ENCODE measurements around the gene TMEM120A.

DNA sequence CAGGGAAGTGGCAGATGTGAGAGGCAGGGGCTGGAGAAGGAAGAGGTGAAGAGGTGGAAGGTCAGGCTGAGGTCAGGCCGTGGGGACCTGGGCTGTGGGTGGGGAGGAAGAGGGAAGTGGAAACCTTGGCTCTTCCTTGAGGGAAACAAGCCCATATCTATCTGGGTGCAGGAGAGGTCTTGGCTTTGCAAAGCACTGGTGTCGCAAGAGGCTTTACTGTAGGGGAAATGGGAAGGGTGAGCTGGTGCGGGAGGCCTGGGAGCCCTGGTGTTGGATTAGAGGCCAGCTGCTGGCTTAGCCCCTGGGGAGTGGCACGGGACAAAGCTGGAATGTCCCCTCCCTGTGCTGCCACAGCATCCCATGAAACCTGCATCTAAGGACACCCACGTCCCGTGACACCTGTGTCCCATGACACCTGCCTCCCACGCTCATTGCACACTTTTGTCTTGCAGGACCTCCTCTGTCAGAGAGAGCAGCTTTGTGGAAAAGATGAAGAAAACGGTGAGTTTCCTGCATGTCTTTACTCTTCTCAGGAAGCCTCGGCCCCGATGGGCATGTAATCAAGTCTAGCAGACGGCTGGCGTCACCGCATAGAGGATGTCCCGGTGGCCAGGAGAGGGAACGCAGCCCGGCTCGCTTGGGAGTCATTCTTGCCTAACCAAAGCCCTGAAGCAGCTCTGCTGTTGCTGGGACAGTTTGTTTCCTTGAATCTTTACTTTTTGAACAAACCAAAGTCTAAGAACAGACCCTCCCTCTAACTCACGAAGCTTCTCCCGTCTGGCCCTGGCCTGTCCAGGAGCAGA, 22.2 kb downstream of the TMEM120A start:
- TF ChIP-seq, protein P1, sequence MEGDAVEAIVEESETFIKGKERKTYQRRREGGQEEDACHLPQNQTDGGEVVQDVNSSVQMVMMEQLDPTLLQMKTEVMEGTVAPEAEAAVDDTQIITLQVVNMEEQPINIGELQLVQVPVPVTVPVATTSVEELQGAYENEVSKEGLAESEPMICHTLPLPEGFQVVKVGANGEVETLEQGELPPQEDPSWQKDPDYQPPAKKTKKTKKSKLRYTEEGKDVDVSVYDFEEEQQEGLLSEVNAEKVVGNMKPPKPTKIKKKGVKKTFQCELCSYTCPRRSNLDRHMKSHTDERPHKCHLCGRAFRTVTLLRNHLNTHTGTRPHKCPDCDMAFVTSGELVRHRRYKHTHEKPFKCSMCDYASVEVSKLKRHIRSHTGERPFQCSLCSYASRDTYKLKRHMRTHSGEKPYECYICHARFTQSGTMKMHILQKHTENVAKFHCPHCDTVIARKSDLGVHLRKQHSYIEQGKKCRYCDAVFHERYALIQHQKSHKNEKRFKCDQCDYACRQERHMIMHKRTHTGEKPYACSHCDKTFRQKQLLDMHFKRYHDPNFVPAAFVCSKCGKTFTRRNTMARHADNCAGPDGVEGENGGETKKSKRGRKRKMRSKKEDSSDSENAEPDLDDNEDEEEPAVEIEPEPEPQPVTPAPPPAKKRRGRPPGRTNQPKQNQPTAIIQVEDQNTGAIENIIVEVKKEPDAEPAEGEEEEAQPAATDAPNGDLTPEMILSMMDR (IDR thresholded peaks at IDR 0.05; ENCODE audit: insufficient read depth, low read length), result peak; percentile 17
- TF ChIP-seq POLR2AphosphoS5 (IDR thresholded peaks at IDR 0.05; ENCODE audit: low read depth) (peak; percentile 82), GABPA (IDR thresholded peaks at IDR 0.05; ENCODE audit: low read depth) (no peak), SPI1 (IDR thresholded peaks at IDR 0.05; ENCODE audit: borderline replicate concordance, low read depth) (peak; percentile 86)
- TF ChIP-seq, protein P2, sequence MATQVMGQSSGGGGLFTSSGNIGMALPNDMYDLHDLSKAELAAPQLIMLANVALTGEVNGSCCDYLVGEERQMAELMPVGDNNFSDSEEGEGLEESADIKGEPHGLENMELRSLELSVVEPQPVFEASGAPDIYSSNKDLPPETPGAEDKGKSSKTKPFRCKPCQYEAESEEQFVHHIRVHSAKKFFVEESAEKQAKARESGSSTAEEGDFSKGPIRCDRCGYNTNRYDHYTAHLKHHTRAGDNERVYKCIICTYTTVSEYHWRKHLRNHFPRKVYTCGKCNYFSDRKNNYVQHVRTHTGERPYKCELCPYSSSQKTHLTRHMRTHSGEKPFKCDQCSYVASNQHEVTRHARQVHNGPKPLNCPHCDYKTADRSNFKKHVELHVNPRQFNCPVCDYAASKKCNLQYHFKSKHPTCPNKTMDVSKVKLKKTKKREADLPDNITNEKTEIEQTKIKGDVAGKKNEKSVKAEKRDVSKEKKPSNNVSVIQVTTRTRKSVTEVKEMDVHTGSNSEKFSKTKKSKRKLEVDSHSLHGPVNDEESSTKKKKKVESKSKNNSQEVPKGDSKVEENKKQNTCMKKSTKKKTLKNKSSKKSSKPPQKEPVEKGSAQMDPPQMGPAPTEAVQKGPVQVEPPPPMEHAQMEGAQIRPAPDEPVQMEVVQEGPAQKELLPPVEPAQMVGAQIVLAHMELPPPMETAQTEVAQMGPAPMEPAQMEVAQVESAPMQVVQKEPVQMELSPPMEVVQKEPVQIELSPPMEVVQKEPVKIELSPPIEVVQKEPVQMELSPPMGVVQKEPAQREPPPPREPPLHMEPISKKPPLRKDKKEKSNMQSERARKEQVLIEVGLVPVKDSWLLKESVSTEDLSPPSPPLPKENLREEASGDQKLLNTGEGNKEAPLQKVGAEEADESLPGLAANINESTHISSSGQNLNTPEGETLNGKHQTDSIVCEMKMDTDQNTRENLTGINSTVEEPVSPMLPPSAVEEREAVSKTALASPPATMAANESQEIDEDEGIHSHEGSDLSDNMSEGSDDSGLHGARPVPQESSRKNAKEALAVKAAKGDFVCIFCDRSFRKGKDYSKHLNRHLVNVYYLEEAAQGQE (IDR thresholded peaks at IDR 0.05; ENCODE audit: insufficient replicate concordance, low read depth), result no peak

Measured in HL-60 (cell line).